Natural killer cell (primary cell): ENCODE results near the gene CAMTA1. TPM values are rescaled to one million over a fixed set of nuclear protein-coding genes. Genes with fewer than 3 reads are reported as not detected.

Experiments
- ATAC-seq, 3 donors: fragments of 150-1000 bp in 2 of 3; fragments of 200-7000 bp in 1 of 3; cut with Tn5 transposase; 1 replicate in 1 of 3; 2 replicates in 2 of 3; pipeline ENCODE4 v1.10.0; 2021; ENCODE audit warnings: mild to moderate bottlenecking in 2 of 3, moderate library complexity in 2 of 3
- DNase-seq, 2 donors: peaks; one replicate each; pipeline versions ENCODE4 v3.0.0 to v3.0.0-alpha.2; 2013 to 2021; ENCODE audit warnings: mixed read lengths in 1 of 2
- H3K27ac ChIP-seq: one replicate; pipeline ENCODE4 v1.5.1; 2013; ENCODE audit warnings: mild to moderate bottlenecking, low read length
- H3K27me3 ChIP-seq: one replicate; pipeline ENCODE4 v1.6.1; 2013; ENCODE audit warnings: low read length; ENCODE audit not compliant: control insufficient read depth, insufficient read depth
- H3K36me3 ChIP-seq: one replicate; pipeline ENCODE4 v1.6.1; 2013; ENCODE audit warnings: low read length; ENCODE audit not compliant: control insufficient read depth, insufficient read depth
- H3K4me1 ChIP-seq: one replicate; pipeline ENCODE4 v1.6.1; 2013; ENCODE audit warnings: low read length; ENCODE audit not compliant: control insufficient read depth, insufficient read depth
- H3K4me3 ChIP-seq: one replicate; pipeline ENCODE4 v1.5.1; 2013; ENCODE audit warnings: low read length
- H3K9me3 ChIP-seq: one replicate; pipeline ENCODE4 v1.6.1; 2013; ENCODE audit warnings: low read length; ENCODE audit not compliant: control insufficient read depth, insufficient read depth
- H3K27ac Mint-ChIP-seq, 2 donors: one replicate each; pipeline ENCODE4 v1.8.0; 2022; ENCODE audit warnings: mild to moderate bottlenecking in 2 of 2, mixed read lengths in 2 of 2, moderate library complexity in 1 of 2
- H3K27me3 Mint-ChIP-seq, 2 donors: one replicate each; pipeline ENCODE4 v1.8.0; 2022; ENCODE audit warnings: low read depth in 2 of 2, mixed read lengths in 2 of 2
- H3K36me3 Mint-ChIP-seq: one replicate; pipeline ENCODE4 v1.8.0; 2022; ENCODE audit warnings: mixed read lengths
- H3K4me1 Mint-ChIP-seq, 2 donors: one replicate each; pipeline ENCODE4 v1.8.0; 2022; ENCODE audit warnings: mixed read lengths in 2 of 2
- H3K4me3 Mint-ChIP-seq: one replicate; pipeline ENCODE4 v1.8.0; 2022; ENCODE audit warnings: mild to moderate bottlenecking, moderate library complexity, mixed read lengths
- H3K9me3 Mint-ChIP-seq, 2 donors: one replicate each; pipeline ENCODE4 v1.8.0; 2022; ENCODE audit warnings: mixed read lengths in 2 of 2
- CTCF ChIP-seq: fragments of 200-600 bp; IDR thresholded peaks from one replicate; pipeline ENCODE4 v1.8.0; 2022; ENCODE audit warnings: antibody characterized with exemption
- WGBS: methylation state at CpG from one replicate; pipeline ENCODE4 v1.1.7; 2013; ENCODE audit warnings: missing lambda C conversion rate; ENCODE audit not compliant: insufficient coverage; 5-methylcytosine and 5-hydroxymethylcytosine counted together
- intact Hi-C: fragments of 100-400 bp; cut with micrococcal nuclease; formaldehyde crosslinking; loops from one replicate; pipeline ENCODE4 v1.14.2; 2022
- total RNA-seq, 4 donors: library from RNA; stranded (reverse); fragments of 120-200 nt in 1 of 4; gene quantifications; one replicate each; pipeline versions ENCODE4 v1.2.3 to v1.2.4, GENCODE V29; 2013 to 2022

Gene CAMTA1
- total RNA-seq, 3 donors from 2014 or later (not counting 1 experiment from before 2014, with no cell fraction given) = 40.6 to 53.3 (median 44.9) TPM

DNA sequence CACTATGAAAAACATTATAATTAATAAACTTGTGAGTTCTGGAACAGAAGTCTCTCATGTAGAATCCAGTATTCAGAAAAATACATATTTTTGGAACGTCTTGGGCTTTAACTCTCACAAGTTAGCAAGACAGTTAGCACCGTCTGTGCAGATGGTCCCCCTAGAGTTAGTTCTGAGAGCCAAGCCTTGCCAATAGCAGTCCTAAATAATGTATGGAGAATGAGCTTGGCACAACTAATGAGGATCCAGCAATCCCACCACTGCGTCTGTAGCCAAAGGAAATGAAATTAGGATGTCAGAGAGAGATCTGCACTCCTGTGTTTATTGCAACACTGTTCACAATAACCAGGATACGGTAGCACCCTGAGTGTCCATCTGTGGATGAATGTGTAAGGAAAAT lies 931.3 kb downstream of the CAMTA1 start:
- H3K36me3 Mint-ChIP-seq = no peaks in the 10 kb centered on the region
- H3K4me3 Mint-ChIP-seq = no peak overlapping the region
- DNase-seq (no peak), ATAC-seq (peak in 1 of 3 donors; percentile 21)
- intact Hi-C loops = no loop called here
- Histone ChIP-seq H3K27me3 (no peaks in the 10 kb centered on the region), H3K9me3 (no peaks in the 10 kb centered on the region), H3K4me1 (no peaks in the 10 kb centered on the region), H3K27ac (no peak overlapping the region), H3K4me3 (no peak overlapping the region), H3K36me3 (no peaks in the 10 kb centered on the region)
- no peaks in the 10 kb centered on the region for H3K9me3 Mint-ChIP-seq
- no peaks in the 10 kb centered on the region for H3K4me1 Mint-ChIP-seq
- WGBS = 93% methylated on average over 4 of the region's 4 CpGs
- H3K27me3 Mint-ChIP-seq = peaks cover 21 to 35% of the 10 kb centered on the region in 2 donors
- no peak overlapping the region for H3K27ac Mint-ChIP-seq
- TF ChIP-seq CTCF = no peak

DNA sequence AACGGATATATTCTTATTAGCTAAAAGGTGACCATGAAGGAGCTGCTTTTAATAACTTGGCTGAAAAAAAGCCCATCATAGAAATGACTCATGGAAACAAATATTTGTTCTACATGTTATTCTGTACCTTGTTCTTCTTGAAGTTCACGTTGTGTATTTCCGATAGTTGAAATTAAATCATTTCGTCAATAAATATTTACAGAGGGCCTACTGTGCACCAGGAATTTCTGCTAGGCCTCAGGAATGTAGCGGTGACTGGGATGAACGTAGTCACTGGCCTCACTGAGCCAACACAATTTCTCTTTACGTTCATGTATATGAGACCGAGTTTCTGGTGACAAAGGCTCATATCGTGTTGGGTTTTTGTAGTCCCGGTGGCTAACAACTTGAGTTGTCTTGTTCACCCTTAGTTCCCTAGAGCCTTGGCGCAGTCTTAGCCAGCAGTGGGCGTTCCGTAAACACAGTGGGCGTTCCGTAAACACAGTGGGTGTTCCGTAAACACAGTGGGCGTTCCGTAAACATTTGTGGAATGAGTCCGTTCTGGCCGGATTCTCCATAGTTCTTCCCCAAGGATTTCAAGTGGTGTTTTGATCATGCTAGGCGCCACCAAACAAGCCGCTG lies 932.6 kb downstream of the CAMTA1 start:
- DNase-seq = no peak
- peaks cover 18 to 26% of the 10 kb centered on the region in 2 donors for H3K27me3 Mint-ChIP-seq
- Histone ChIP-seq H3K36me3 (no peaks in the 10 kb centered on the region), H3K9me3 (no peaks in the 10 kb centered on the region), H3K4me1 (no peaks in the 10 kb centered on the region), H3K4me3 (no peak overlapping the region), H3K27ac (no peak overlapping the region), H3K27me3 (no peaks in the 10 kb centered on the region)
- 93% methylated on average over 22 of the region's 22 CpGs for WGBS
- H3K36me3 Mint-ChIP-seq = no peaks in the 10 kb centered on the region
- H3K27ac Mint-ChIP-seq = no peak overlapping the region
- H3K4me3 Mint-ChIP-seq = no peak overlapping the region
- no peaks in the 10 kb centered on the region for H3K4me1 Mint-ChIP-seq
- ATAC-seq = no peak
- intact Hi-C loops = no loop called here
- no peak for TF ChIP-seq CTCF
- H3K9me3 Mint-ChIP-seq = no peaks in the 10 kb centered on the region

- H3K27me3 ChIP-seq = no peaks in the 10 kb centered on the region
- no peaks in the 10 kb centered on the region for H3K36me3 Mint-ChIP-seq
- H3K36me3 ChIP-seq = no peaks in the 10 kb centered on the region
- intact Hi-C loops = no loop called here
- WGBS = 88% methylated on average over 8 of the region's 8 CpGs
- no peaks in the 10 kb centered on the region for H3K4me1 Mint-ChIP-seq
- TF ChIP-seq CTCF = no peak
- H3K9me3 Mint-ChIP-seq = no peaks in the 10 kb centered on the region
- no peak overlapping the region for H3K27ac ChIP-seq
- no peak overlapping the region for H3K27ac Mint-ChIP-seq
- no peak overlapping the region for H3K4me3 Mint-ChIP-seq
- no peak for ATAC-seq
- no peaks in the 10 kb centered on the region for H3K4me1 ChIP-seq
- H3K9me3 ChIP-seq = no peaks in the 10 kb centered on the region
- H3K4me3 ChIP-seq = no peak overlapping the region
- H3K27me3 Mint-ChIP-seq = peaks cover 18 to 20% of the 10 kb centered on the region in 2 donors
- no peak for DNase-seq
Measured at GRCh38 chr1:7719468-7720094, 934.3 kb downstream of the CAMTA1 start.
